Stimulated activated naive B cell treated with anti-CD40 and anti-IgM and Interleukin-4, amounts not matched to agents 10 μg/mL and 1 μg/mL and 100 μg/mL, for 72 hours (primary cell): ENCODE measurements around the gene LINC00237.

ENCODE experiments used
- ATAC-seq, 2 donors: fragments of 150-1000 bp; cut with Tn5 transposase; replicated peaks; 2 replicates each; pipeline ENCODE4 v1.10.0; 2021; ENCODE audit warnings: moderate library complexity in 1 of 2
- DNase-seq: peaks from one replicate; pipeline ENCODE4 v3.0.0; 2021
- H3K27ac Mint-ChIP-seq: one replicate; pipeline ENCODE4 v1.8.0; 2022; ENCODE audit warnings: mild to moderate bottlenecking, mixed read lengths
- H3K27me3 Mint-ChIP-seq, 2 donors: one replicate each; pipeline ENCODE4 v1.8.0; 2022; ENCODE audit warnings: mixed read lengths in 2 of 2
- H3K36me3 Mint-ChIP-seq, 2 donors: one replicate each; pipeline ENCODE4 v1.8.0; 2022; ENCODE audit warnings: mixed read lengths in 2 of 2, mild to moderate bottlenecking in 1 of 2
- H3K4me1 Mint-ChIP-seq, 2 donors: one replicate each; pipeline ENCODE4 v1.8.0; 2022; ENCODE audit warnings: mixed read lengths in 2 of 2, mild to moderate bottlenecking in 1 of 2
- H3K4me3 Mint-ChIP-seq, 2 donors: one replicate each; pipeline ENCODE4 v1.8.0; 2022; ENCODE audit warnings: mild to moderate bottlenecking in 2 of 2, mixed read lengths in 2 of 2, moderate library complexity in 1 of 2
- H3K9me3 Mint-ChIP-seq, 2 donors: one replicate each; pipeline ENCODE4 v1.8.0; 2022; ENCODE audit warnings: mixed read lengths in 2 of 2, mild to moderate bottlenecking in 1 of 2

The LINC00237 gene

GRCh38 chr20:21099751-21100577, 6.2 kb downstream of the LINC00237 start:
- Mint-ChIP-seq H3K36me3 (peaks cover 3 to 4% of the 10 kb centered on the region in 2 donors), H3K4me1 (peaks cover 20 to 32% of the 10 kb centered on the region in 2 donors), H3K9me3 (no peaks in the 10 kb centered on the region), H3K4me3 (peak overlapping the region; percentile 90 to 91), H3K27me3 (peaks cover 66 to 83% of the 10 kb centered on the region in 2 donors), H3K27ac (peak overlapping the region; percentile 93)
- ATAC-seq (peak; percentile 52 to 58), DNase-seq (peak; percentile 32)

GRCh38 chr20:21096321-21097043, 9.7 kb downstream of the LINC00237 start:
- DNase-seq (no peak), ATAC-seq (peak; percentile 36 to 52)
- no peak overlapping the region for H3K4me3 Mint-ChIP-seq
- peaks cover 68 to 81% of the 10 kb centered on the region in 2 donors for H3K27me3 Mint-ChIP-seq
- H3K27ac Mint-ChIP-seq = no peak overlapping the region
- H3K36me3 Mint-ChIP-seq = peaks cover 3 to 4% of the 10 kb centered on the region in 2 donors
- peaks cover 10 to 16% of the 10 kb centered on the region in 2 donors for H3K4me1 Mint-ChIP-seq
- no peaks in the 10 kb centered on the region for H3K9me3 Mint-ChIP-seq

DNA sequence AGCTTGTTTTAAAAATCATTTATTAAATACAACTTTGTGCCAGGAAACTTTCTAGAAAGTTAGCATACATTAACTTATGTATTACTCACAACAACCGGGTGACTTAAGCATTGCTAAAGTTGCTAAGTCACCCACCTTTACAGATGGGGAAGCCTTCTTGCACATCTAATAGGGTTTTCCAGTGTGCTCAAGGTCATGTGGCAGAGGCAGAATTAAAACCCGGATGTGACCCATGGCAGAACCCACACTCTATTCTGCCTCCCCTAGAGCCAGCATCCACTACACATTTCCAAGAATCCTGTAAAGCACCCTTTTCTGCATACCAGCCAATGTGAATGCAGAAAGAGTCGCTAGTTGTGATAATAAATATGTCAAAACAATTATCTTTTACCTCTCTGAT, 13.4 kb downstream of the LINC00237 start:
- no peak for ATAC-seq
- Mint-ChIP-seq H3K27me3 (peaks cover 69 to 84% of the 10 kb centered on the region in 2 donors), H3K36me3 (no peaks in the 10 kb centered on the region), H3K27ac (no peak overlapping the region), H3K4me1 (peaks cover 0 to 7% of the 10 kb centered on the region in 2 donors), H3K4me3 (no peak overlapping the region), H3K9me3 (no peaks in the 10 kb centered on the region)
- no peak for DNase-seq

DNA sequence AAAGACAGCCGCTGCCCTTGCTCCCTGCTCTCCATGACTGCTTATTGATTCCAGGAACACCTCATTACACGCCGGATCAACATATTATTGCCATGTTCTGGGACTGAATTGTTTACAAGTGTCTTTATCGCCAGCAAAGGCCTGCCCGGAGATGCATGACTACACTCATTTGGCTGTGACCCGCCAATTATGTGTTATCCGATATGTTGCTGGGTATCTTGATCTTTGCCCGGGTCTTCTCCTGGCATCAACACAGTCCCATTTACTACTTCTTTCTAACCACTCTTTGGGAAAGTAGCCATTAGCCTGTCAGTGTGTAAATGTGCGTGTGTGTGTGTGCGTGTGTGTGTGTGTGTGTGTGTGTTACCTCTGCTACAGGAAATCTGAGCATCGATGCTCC, 15.4 kb downstream of the LINC00237 start:
- Mint-ChIP-seq H3K4me1 (peaks cover 0 to 5% of the 10 kb centered on the region in 2 donors), H3K36me3 (no peaks in the 10 kb centered on the region), H3K9me3 (no peaks in the 10 kb centered on the region), H3K27me3 (peaks cover 60 to 75% of the 10 kb centered on the region in 2 donors), H3K27ac (no peak overlapping the region), H3K4me3 (no peak overlapping the region)
- ATAC-seq = no peak
- DNase-seq = no peak

DNA sequence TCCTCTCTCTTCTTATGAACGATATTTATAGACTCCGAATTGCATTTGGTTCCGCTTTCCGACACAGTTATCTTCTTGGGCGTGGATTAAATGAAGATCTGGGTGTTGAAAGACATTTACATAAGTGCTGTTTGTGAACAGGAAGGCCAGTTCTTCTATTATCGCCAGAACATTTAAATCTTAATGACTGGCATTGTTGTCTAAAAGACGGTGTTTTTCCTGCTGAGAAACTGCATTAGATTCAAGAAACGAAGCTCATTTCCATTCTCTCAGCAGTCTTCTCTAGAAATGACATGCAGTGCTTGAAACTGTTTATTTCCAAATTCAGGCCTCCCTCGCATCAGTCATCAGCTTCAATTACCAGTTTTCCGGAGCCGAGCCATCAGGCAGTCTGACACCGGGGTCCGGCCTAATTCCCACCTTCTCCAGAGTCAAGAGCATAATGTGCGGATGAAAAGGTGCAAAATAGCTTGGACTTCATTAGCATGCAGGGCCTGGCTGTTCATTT, 16.0 kb downstream of the LINC00237 start:
- Mint-ChIP-seq H3K9me3 (no peaks in the 10 kb centered on the region), H3K36me3 (no peaks in the 10 kb centered on the region), H3K27me3 (peaks cover 60 to 74% of the 10 kb centered on the region in 2 donors), H3K27ac (no peak overlapping the region), H3K4me3 (peak overlapping the region in 1 of 2 donors; percentile 11), H3K4me1 (peaks cover 0 to 5% of the 10 kb centered on the region in 2 donors)
- ATAC-seq (no peak), DNase-seq (no peak)

- H3K36me3 Mint-ChIP-seq = no peaks in the 10 kb centered on the region
- H3K9me3 Mint-ChIP-seq = no peaks in the 10 kb centered on the region
- no peak overlapping the region for H3K4me3 Mint-ChIP-seq
- H3K27ac Mint-ChIP-seq = no peak overlapping the region
- DNase-seq = no peak
- ATAC-seq = no peak
- peaks cover 63 to 79% of the 10 kb centered on the region in 2 donors for H3K27me3 Mint-ChIP-seq
- peaks cover 0 to 5% of the 10 kb centered on the region in 2 donors for H3K4me1 Mint-ChIP-seq
Measured at GRCh38 chr20:21089391-21089790, 16.8 kb downstream of the LINC00237 start.

DNA sequence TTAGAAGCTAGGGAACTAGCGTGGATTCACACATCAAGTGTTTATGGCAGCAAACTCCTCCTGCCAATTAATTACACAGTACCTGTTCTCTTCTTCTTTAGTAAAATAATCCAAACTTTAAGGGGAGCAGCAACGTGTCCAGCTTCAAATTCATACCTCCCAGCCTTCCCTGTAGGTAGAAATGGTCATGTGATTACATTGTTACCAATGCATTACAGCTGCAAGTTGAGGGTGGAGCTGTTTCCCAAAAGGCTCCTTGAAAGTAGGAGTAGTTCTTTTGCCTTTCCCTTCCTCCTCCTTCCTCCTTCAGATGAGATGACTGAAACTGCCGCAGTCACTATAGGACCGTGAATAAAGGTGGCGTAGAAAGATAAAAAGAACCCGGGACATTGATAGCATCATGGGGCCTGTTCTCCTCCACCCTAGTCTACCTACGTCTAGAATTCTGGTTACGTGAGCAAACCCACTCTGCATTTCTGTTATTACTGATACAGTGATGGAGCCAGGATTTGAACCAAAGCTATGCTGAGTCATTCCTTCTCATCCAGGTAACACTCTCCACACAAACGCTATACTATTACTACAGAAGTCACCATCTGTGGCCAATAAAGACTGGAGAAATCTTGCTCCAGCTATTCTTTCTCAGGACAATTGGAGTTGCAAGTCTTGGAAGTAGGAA, 18.2 kb downstream of the LINC00237 start:
- peaks cover 57 to 75% of the 10 kb centered on the region in 2 donors for H3K27me3 Mint-ChIP-seq
- H3K4me3 Mint-ChIP-seq = no peak overlapping the region
- DNase-seq (no peak), ATAC-seq (no peak)
- no peak overlapping the region for H3K27ac Mint-ChIP-seq
- no peaks in the 10 kb centered on the region for H3K36me3 Mint-ChIP-seq
- peaks cover 0 to 5% of the 10 kb centered on the region in 2 donors for H3K4me1 Mint-ChIP-seq
- no peaks in the 10 kb centered on the region for H3K9me3 Mint-ChIP-seq

DNA sequence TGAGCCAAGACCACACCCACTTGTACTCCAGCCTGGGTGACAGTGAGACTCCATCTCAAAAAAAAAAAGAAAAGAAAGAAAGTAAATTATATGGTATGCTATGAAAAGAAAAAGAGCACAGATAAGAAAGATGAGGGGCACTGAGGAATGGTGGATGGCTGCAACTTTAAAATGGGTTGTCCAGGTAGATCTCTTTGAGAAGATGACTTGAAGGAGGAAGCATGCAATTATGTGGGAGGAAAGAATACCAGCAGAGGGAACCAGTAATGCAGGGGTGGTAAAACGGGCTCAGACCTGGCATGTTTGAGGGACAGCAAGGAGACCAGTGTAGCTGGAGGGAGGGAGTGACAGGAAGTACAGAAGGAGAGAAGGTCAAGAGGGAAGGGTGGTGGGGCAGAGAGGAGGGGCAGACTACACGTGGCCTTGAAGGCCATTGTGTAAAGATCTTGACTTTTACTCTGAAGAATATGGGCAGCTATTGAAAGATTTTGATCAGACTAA, 22.3 kb downstream of the LINC00237 start:
- DNase-seq (no peak), ATAC-seq (no peak)
- Mint-ChIP-seq H3K27me3 (peaks cover 42 to 55% of the 10 kb centered on the region in 2 donors), H3K9me3 (no peaks in the 10 kb centered on the region), H3K4me1 (no peaks in the 10 kb centered on the region), H3K4me3 (no peak overlapping the region), H3K27ac (no peak overlapping the region), H3K36me3 (no peaks in the 10 kb centered on the region)

- Mint-ChIP-seq H3K4me3 (no peak overlapping the region), H3K27ac (no peak overlapping the region), H3K4me1 (no peaks in the 10 kb centered on the region), H3K36me3 (no peaks in the 10 kb centered on the region), H3K27me3 (peaks cover 38 to 55% of the 10 kb centered on the region in 2 donors), H3K9me3 (no peaks in the 10 kb centered on the region)
- ATAC-seq = no peak
- no peak for DNase-seq
Measured at GRCh38 chr20:21082584-21082983, 23.6 kb downstream of the LINC00237 start.

GRCh38 chr20:21077809-21078345, 28.3 kb downstream of the LINC00237 start:
- ATAC-seq (no peak), DNase-seq (no peak)
- H3K27me3 Mint-ChIP-seq = peaks cover 23 to 39% of the 10 kb centered on the region in 2 donors
- no peak overlapping the region for H3K27ac Mint-ChIP-seq
- H3K4me1 Mint-ChIP-seq = no peaks in the 10 kb centered on the region
- H3K36me3 Mint-ChIP-seq = no peaks in the 10 kb centered on the region
- H3K4me3 Mint-ChIP-seq = no peak overlapping the region
- no peaks in the 10 kb centered on the region for H3K9me3 Mint-ChIP-seq

- ATAC-seq = no peak
- no peaks in the 10 kb centered on the region for H3K36me3 Mint-ChIP-seq
Measured at GRCh38 chr20:21076073-21076472, 30.1 kb downstream of the LINC00237 start.

DNA sequence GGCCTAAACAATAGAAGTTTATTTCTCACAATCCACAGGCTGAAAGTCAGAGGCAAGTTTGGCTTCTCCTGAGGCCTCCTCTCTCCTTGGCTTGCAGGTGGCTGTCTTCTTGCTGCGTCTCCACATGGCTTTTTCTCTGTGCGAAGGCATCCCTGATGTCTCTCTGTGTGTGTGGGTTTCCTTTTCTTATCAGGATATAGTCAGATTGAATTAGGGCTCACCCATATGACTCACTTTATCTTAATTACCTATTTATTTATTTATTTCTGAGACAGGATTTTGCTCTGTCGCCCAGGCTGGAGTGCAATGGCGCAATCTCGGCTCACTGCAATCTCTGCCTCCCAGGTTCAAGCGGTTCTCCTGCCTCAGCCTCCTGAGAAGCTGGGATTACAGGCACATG, 30.7 kb downstream of the LINC00237 start:
- ATAC-seq (no peak), DNase-seq (no peak)
- Mint-ChIP-seq H3K36me3 (no peaks in the 10 kb centered on the region), H3K27ac (no peak overlapping the region), H3K27me3 (peaks cover 19 to 44% of the 10 kb centered on the region in 2 donors), H3K4me3 (no peak overlapping the region), H3K9me3 (peaks cover 0 to 4% of the 10 kb centered on the region in 2 donors), H3K4me1 (no peaks in the 10 kb centered on the region)

More at GRCh38 chr20:21076073-21076472, 30.1 kb downstream of the LINC00237 start:
- DNase-seq = no peak
- H3K27me3 Mint-ChIP-seq = peaks cover 15 to 39% of the 10 kb centered on the region in 2 donors
- H3K4me3 Mint-ChIP-seq = no peak overlapping the region
- H3K9me3 Mint-ChIP-seq = no peaks in the 10 kb centered on the region
- H3K4me1 Mint-ChIP-seq = no peaks in the 10 kb centered on the region
- H3K27ac Mint-ChIP-seq = no peak overlapping the region

- ATAC-seq = peak in 1 of 2 donors; percentile 77
- Mint-ChIP-seq H3K9me3 (peaks cover 0 to 4% of the 10 kb centered on the region in 2 donors), H3K27ac (no peak overlapping the region)
Measured at GRCh38 chr20:21074605-21075336, 31.4 kb downstream of the LINC00237 start.

More at GRCh38 chr20:21074605-21075336, 31.4 kb downstream of the LINC00237 start:
- H3K27me3 Mint-ChIP-seq = peaks cover 17 to 44% of the 10 kb centered on the region in 2 donors
- H3K4me1 Mint-ChIP-seq = no peaks in the 10 kb centered on the region
- no peak for DNase-seq
- no peak overlapping the region for H3K4me3 Mint-ChIP-seq
- H3K36me3 Mint-ChIP-seq = no peaks in the 10 kb centered on the region
